MM.1S (cell line): Measurements from ENCODE around the gene CDC27.

Experiments
- DNase-seq: peaks from one replicate; pipeline ENCODE4 v3.0.0-alpha.2; 2015
- H2AFZ ChIP-seq: fragments of 300-600 bp; sonication (generic); 2 replicates; pipeline ENCODE4 v1.6.0; 2016; ENCODE audit warnings: antibody characterized with exemption, low read length
- H3F3A ChIP-seq: fragments of 300-600 bp; sonication (generic); 2 replicates; pipeline ENCODE4 v1.6.1; 2016; ENCODE audit warnings: mild to moderate bottlenecking, antibody characterized with exemption, low read length, moderate library complexity, mixed read lengths; ENCODE audit not compliant: insufficient read depth
- H3K27ac ChIP-seq: fragments of 300-600 bp; sonication (generic); 2 replicates; pipeline ENCODE4 v1.5.1; 2016; ENCODE audit warnings: mild to moderate bottlenecking, low read length
- H3K27me3 ChIP-seq: fragments of 300-600 bp; sonication (generic); replicated peaks from 2 replicates; pipeline ENCODE4 v1.6.0; 2016; ENCODE audit warnings: low read length; ENCODE audit not compliant: insufficient read depth
- H3K36me3 ChIP-seq: fragments of 300-600 bp; sonication (generic); replicated peaks from 2 replicates; pipeline ENCODE4 v1.6.1; 2016; ENCODE audit warnings: mild to moderate bottlenecking, low read length, mixed read lengths; ENCODE audit not compliant: insufficient read depth
- H3K4me1 ChIP-seq: fragments of 300-600 bp; sonication (generic); 2 replicates; pipeline ENCODE4 v1.6.1; 2016; ENCODE audit warnings: low read length, mixed read lengths
- H3K4me2 ChIP-seq: fragments of 300-600 bp; sonication (generic); 2 replicates; pipeline ENCODE4 v1.6.0; 2016; ENCODE audit warnings: low read depth, low read length
- H3K4me3 ChIP-seq: fragments of 300-600 bp; sonication (generic); 2 replicates; pipeline ENCODE4 v1.5.1; 2016; ENCODE audit warnings: low read length, mixed read lengths
- H3K79me2 ChIP-seq: fragments of 300-600 bp; sonication (generic); 2 replicates; pipeline ENCODE4 v1.6.1; 2016; ENCODE audit warnings: mixed run types, low read length, mixed read lengths
- H3K9ac ChIP-seq: fragments of 300-600 bp; sonication (generic); 2 replicates; pipeline ENCODE4 v1.6.1; 2016; ENCODE audit warnings: low read length, mixed read lengths
- H3K9me2 ChIP-seq: fragments of 300-600 bp; sonication (generic); replicated peaks from 2 replicates; pipeline ENCODE4 v1.6.1; 2016; ENCODE audit warnings: mild to moderate bottlenecking, low read length, mixed read lengths; ENCODE audit not compliant: insufficient read depth
- H3K9me3 ChIP-seq: fragments of 300-600 bp; sonication (generic); replicated peaks from 2 replicates; pipeline ENCODE4 v1.6.1; 2016; ENCODE audit warnings: mild to moderate bottlenecking, low read length, mixed read lengths; ENCODE audit not compliant: insufficient read depth
- H4K20me1 ChIP-seq: fragments of 300-600 bp; sonication (generic); 2 replicates; pipeline ENCODE4 v1.6.1; 2016; ENCODE audit warnings: mild to moderate bottlenecking, low read length, moderate library complexity, mixed read lengths; ENCODE audit not compliant: insufficient read depth
- EZH2 ChIP-seq: fragments of 300-600 bp; sonication (generic); optimal IDR thresholded peaks from 2 replicates; pipeline ENCODE3; 2017; ENCODE audit warnings: low read depth, mild to moderate bottlenecking, antibody characterized with exemption, low read length, mixed read lengths
- EZH2phosphoT487 ChIP-seq: fragments of 300-600 bp; sonication (generic); IDR thresholded peaks from 2 replicates; pipeline ENCODE4 v1.6.1; 2018; ENCODE audit warnings: antibody characterized with exemption, low read length
- TF ChIP-seq, protein P1 (sequence below): fragments of 300-600 bp; sonication (generic); IDR thresholded peaks from 2 replicates; pipeline ENCODE4 v1.5.1; 2016; ENCODE audit warnings: antibody characterized with exemption, low read length, mixed read lengths

Gene CDC27

DNA sequence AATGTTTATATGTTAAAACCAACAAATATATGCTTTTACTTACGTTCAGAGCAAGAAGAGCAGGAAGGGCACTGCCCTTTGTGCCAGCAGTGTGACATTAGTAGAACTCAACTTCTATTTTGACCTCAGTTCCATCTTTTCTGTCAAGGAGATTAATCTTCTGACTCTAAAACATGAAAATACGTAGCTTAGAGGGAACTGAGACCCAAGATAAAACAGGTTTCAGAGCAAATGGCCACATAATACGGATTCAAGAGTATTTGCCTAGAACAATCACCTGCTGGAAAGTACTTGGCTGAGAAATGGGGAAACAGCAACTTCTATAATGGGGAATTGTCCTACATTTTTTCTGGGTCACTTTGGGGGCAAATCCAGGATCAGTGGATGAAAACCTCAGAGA lies 42.2 kb upstream of the CDC27 start:
- Histone ChIP-seq H3K9me2 (no peaks in the 10 kb centered on the region), H3K9ac (no peak overlapping the region; the same call in 1 of the 2 replicates), H4K20me1 (no peaks in the 10 kb centered on the region), H3K36me3 (no peaks in the 10 kb centered on the region), H3K4me3 (peak overlapping the region; percentile 64), H3K27ac (no peak overlapping the region), H3K9me3 (no peaks in the 10 kb centered on the region), H2AFZ (0 out of 2 replicates have a peak overlapping the region, but pooled peaks have one; percentile 84), H3K79me2 (no peaks in the 10 kb centered on the region), H3F3A (no peaks in the 10 kb centered on the region), H3K27me3 (no peaks in the 10 kb centered on the region), H3K4me1 (peaks cover 8% of the 10 kb centered on the region), H3K4me2 (peak overlapping the region; percentile 97)
- DNase-seq = no peak
- TF ChIP-seq EZH2phosphoT487 (no peak), EZH2 (no peak)
- TF ChIP-seq, protein P1, sequence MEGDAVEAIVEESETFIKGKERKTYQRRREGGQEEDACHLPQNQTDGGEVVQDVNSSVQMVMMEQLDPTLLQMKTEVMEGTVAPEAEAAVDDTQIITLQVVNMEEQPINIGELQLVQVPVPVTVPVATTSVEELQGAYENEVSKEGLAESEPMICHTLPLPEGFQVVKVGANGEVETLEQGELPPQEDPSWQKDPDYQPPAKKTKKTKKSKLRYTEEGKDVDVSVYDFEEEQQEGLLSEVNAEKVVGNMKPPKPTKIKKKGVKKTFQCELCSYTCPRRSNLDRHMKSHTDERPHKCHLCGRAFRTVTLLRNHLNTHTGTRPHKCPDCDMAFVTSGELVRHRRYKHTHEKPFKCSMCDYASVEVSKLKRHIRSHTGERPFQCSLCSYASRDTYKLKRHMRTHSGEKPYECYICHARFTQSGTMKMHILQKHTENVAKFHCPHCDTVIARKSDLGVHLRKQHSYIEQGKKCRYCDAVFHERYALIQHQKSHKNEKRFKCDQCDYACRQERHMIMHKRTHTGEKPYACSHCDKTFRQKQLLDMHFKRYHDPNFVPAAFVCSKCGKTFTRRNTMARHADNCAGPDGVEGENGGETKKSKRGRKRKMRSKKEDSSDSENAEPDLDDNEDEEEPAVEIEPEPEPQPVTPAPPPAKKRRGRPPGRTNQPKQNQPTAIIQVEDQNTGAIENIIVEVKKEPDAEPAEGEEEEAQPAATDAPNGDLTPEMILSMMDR = no peak

DNA sequence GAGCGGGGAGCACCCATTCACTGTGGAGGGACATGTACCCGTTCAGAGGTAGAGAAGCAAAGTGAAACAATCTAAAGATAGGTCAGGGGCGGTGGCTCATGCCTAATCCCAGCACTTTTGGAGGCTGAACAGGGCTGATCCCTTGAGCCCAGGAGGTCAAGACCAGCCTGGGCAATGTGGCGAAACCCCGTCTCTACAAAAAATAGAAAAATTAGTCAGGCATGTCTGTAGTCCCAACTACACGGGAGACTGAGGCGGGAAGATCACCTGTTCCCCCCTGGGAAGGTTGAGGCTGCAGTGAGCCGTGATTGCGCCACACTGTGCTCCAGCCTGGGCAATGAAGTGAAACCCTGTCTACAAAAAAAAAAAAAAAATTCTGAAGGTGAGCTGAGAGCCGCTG lies 41.8 kb upstream of the CDC27 start:
- TF ChIP-seq EZH2phosphoT487 (no peak), EZH2 (no peak)
- TF ChIP-seq, protein P1 = no peak; the same call in 1 of the 2 replicates
- H3K79me2 ChIP-seq = no peaks in the 10 kb centered on the region
- no peaks in the 10 kb centered on the region for H3K9me3 ChIP-seq
- no peaks in the 10 kb centered on the region for H3K9me2 ChIP-seq
- H3K4me1 ChIP-seq = peaks cover 8% of the 10 kb centered on the region
- peak; percentile 39 for DNase-seq
- H3K9ac ChIP-seq = peak overlapping the region; percentile 20; the same call in 1 of the 2 replicates
- peak overlapping the region; percentile 97 for H3K4me2 ChIP-seq
- H2AFZ ChIP-seq = peak overlapping the region; percentile 84
- H3K27ac ChIP-seq = no peak overlapping the region
- no peaks in the 10 kb centered on the region for H3K36me3 ChIP-seq
- no peaks in the 10 kb centered on the region for H3K27me3 ChIP-seq
- H4K20me1 ChIP-seq = no peaks in the 10 kb centered on the region
- peak overlapping the region; percentile 64 for H3K4me3 ChIP-seq
- no peaks in the 10 kb centered on the region for H3F3A ChIP-seq

DNA sequence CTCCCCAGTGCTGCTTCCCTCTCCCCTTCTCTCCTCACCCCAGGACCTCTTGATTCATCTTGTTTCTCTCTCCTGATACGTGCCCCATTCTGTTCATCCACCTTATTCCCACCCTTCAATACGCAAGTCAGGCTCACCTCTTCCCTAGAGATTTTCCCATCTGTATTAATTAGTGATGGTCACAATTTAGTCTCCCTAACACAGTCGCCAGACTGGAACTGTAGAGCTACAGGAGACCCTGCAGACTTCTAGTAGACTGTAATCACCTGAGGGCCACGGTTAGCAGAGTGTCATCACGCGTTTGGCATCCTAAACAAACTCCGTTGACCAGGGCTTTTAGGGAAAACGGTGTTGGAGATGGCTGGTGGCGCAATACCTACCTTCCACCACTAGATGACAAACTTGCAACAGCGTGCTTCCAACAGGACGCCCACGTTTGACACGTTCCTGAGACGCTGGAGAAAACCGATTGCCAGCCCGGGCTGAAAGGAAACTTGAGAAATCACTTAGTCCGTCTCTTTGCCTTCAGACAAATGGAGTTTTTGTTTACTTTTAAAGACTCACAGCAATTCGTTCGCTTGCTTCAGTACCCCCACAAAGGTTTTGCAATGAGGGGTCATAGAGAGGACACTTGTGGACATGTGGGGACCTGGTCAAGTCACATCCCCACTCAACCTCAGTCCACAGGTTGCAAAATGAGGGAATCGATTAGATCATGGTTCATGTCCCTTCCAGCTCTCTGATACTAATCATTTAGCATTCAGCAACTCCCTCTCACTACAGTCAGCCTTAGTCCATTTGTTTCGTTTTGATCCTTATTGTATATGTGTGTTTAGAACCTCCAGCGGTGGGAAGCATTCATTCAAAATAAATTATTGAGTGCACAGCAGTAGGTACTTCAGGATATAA lies 40.7 kb upstream of the CDC27 start:
- peak; percentile 88 for DNase-seq
- H4K20me1 ChIP-seq = no peaks in the 10 kb centered on the region
- H3K9me3 ChIP-seq = no peaks in the 10 kb centered on the region
- H3K79me2 ChIP-seq = no peaks in the 10 kb centered on the region
- peak overlapping the region; percentile 84 for H2AFZ ChIP-seq
- H3K4me3 ChIP-seq = peak overlapping the region; percentile 64
- no peaks in the 10 kb centered on the region for H3K9me2 ChIP-seq
- TF ChIP-seq EZH2 (no peak), EZH2phosphoT487 (no peak)
- TF ChIP-seq, protein P1 = peak; percentile 99
- no peaks in the 10 kb centered on the region for H3K36me3 ChIP-seq
- peak overlapping the region; percentile 97 for H3K4me2 ChIP-seq
- H3F3A ChIP-seq = no peaks in the 10 kb centered on the region
- no peaks in the 10 kb centered on the region for H3K27me3 ChIP-seq
- H3K27ac ChIP-seq = no peak overlapping the region
- H3K4me1 ChIP-seq = peaks cover 8% of the 10 kb centered on the region
- H3K9ac ChIP-seq = peak overlapping the region; percentile 20; the same call in 1 of the 2 replicates
